ENCODE measurements around the gene SEC23A. TPM values are rescaled to one million over a fixed set of nuclear protein-coding genes. Genes with fewer than 3 reads are reported as not detected.

Gene SEC23A
- total and polyA plus RNA-seq, 2 of the 8 experiments (the other 6 are each of a cell fraction or from before 2014, with no cell fraction given), result 30.9 to 58.2 TPM

- Histone ChIP-seq H3K9me3 (ENCODE audit: insufficient read depth in 2 of 2, low read depth in 1 of 2, low read length in 1 of 2) (no peaks in the 10 kb centered on the region), H3K4me2 (ENCODE audit: insufficient read depth in 1 of 2, low read depth in 2 of 2, low read length in 2 of 2) (no peak overlapping the region), H4K8ac (ENCODE audit: extremely low read depth, insufficient read depth, low read length) (no peak overlapping the region), H4K20me1 (replicated peaks in 1 of 2; ENCODE audit: control insufficient read depth in 1 of 2, insufficient read depth in 2 of 2, low read length in 2 of 2) (no peaks in the 10 kb centered on the region), H2BK12ac (ENCODE audit: low read depth, low read length) (no peak overlapping the region), H3K79me2 (ENCODE audit: control insufficient read depth in 1 of 2, insufficient read depth in 2 of 2, low read length in 2 of 2) (no peaks in the 10 kb centered on the region), H2BK15ac (ENCODE audit: low read length) (no peak overlapping the region), H2AFZ (ENCODE audit: low read length) (no peak overlapping the region), H3K4me3 (ENCODE audit: extremely low read depth in 1 of 4, insufficient read depth in 2 of 4, low read depth in 3 of 4, low read length in 4 of 4) (no peak overlapping the region), H2AK5ac (ENCODE audit: low read depth, low read length) (no peak overlapping the region), H3K56ac (replicated peaks; ENCODE audit: insufficient read length, low read depth, low read length) (no peak overlapping the region), H3K79me1 (ENCODE audit: low read depth, low read length) (no peaks in the 10 kb centered on the region), H3K4ac (replicated peaks; ENCODE audit: insufficient read length, low read depth, low read length) (no peak overlapping the region), H2BK5ac (ENCODE audit: low read depth, low read length) (no peak overlapping the region), H3K27ac (ENCODE audit: low read depth, low read length) (no peak overlapping the region), H3K27me3 (replicated peaks in 1 of 4; ENCODE audit: control insufficient read depth in 3 of 4, extremely low read depth in 1 of 4, insufficient read depth in 3 of 4, low read length in 3 of 4) (no peaks in the 10 kb centered on the region), H3K36me3 (ENCODE audit: control insufficient read depth in 2 of 4, insufficient read depth in 4 of 4, low read length in 3 of 4) (no peaks in the 10 kb centered on the region), H3K23me2 (ENCODE audit: low read depth, low read length) (no peaks in the 10 kb centered on the region), H3K4me1 (replicated peaks in 1 of 4; ENCODE audit: control insufficient read depth in 3 of 4, insufficient read depth in 4 of 4, low read length in 3 of 4) (no peaks in the 10 kb centered on the region), H3K14ac (ENCODE audit: insufficient read length) (no peak overlapping the region), H3K9ac (replicated peaks in 1 of 4; ENCODE audit: extremely low read depth in 1 of 4, low read depth in 3 of 4, low read length in 3 of 4) (no peak overlapping the region), H4K5ac (ENCODE audit: insufficient read length, low read depth, low read length) (no peak overlapping the region), H2BK120ac (replicated peaks; ENCODE audit: low read depth, low read length) (no peak overlapping the region), H3K23ac (ENCODE audit: insufficient read length) (no peak overlapping the region), H4K91ac (replicated peaks; ENCODE audit: insufficient read length, low read length) (no peak overlapping the region), H3K18ac (ENCODE audit: extremely low read depth, low read length) (no peak overlapping the region), H2BK20ac (ENCODE audit: low read length) (no peak overlapping the region)
- FAIRE-seq, result no peak
- no peak for DNase-seq (ENCODE audit: low read depth in 1 of 2, low spot score in 2 of 2)
- CTCF ChIA-PET (ENCODE audit: partially characterized antibody), result interaction anchor here (0.8 to 3.7 kb wide), 3 partner anchors 8 to 282 kb away, joined by 3 to 28 read pairs (median 4); no protein-coding TSS in a partner anchor
- POLR2A ChIA-PET (ENCODE audit: partially characterized antibody), result no interaction called here
- WGBS, 2 experiments (ENCODE audit: extremely low coverage in 1 of 2, insufficient coverage in 1 of 2, insufficient read length in 1 of 2, insufficient replicate concordance in 2 of 2, low coverage in 1 of 2, low lambda C conversion rate in 2 of 2, missing lambda C conversion rate in 1 of 2), result 88% methylated on average over 8 of the region's 8 CpGs; no CpG with 5 or more reads in 1 of the 2 experiments
- TF ChIP-seq EZH2 (IDR thresholded peaks at IDR 0.05; ENCODE audit: low read depth, low read length, severe bottlenecking), result no peak
- TF ChIP-seq KDM4A (IDR thresholded peaks at IDR 0.05; ENCODE audit: low read depth, low read length, severe bottlenecking), result no peak
- no peak for TF ChIP-seq MAX (IDR thresholded peaks at IDR 0.05)
- TF ChIP-seq ATF2 (IDR thresholded peaks at IDR 0.05; ENCODE audit: low read length), result no peak
- TF ChIP-seq KDM1A (IDR thresholded peaks at IDR 0.05; ENCODE audit: borderline replicate concordance, low read length), result no peak
- no peak for TF ChIP-seq ASH2L (IDR thresholded peaks at IDR 0.05; ENCODE audit: low read length)
- no peak for TF ChIP-seq TAF7 (optimal IDR thresholded peaks at IDR 0.05; ENCODE audit: borderline replicate concordance, low read depth, low read length)
- no peak for TF ChIP-seq ATF3 (IDR thresholded peaks at IDR 0.05; ENCODE audit: insufficient read depth, low read depth, low read length)
Measured at GRCh38 chr14:39005044-39005880, 97.8 kb downstream of the SEC23A start.

Measured in H1 (cell line).